ENCODE data around the gene DOCK7.
"Not testable (repeated sequence)": the region's sequence is repeated elsewhere in the genome, so short reads cannot be mapped to it uniquely, and the experiment has no call there.

The DOCK7 gene

GRCh38 chr1:62687903-62688686 is at the start of gene DOCK7:
DOCK7 (minus strand) TSS chr1:62688386; CDS start chr1:62688264, 122 bp downstream.
- DNase-seq, result peak in 2 of 4 experiments; percentile 32 to 36

GRCh38 chr1:62735491-62736171 is 47.4 kb upstream of the DOCK7 start:
- no peak for DNase-seq

GRCh38 chr1:62732331-62732730 is 44.1 kb upstream of the DOCK7 start:
- DNase-seq, result no peak

GRCh38 chr1:62728963-62729362 is 40.8 kb upstream of the DOCK7 start:
- DNase-seq, result no peak

- DNase-seq, result no peak
These were observed 39.6 kb upstream of the DOCK7 start for GRCh38 chr1:62727656-62728407.

GRCh38 chr1:62726011-62726442 is 37.8 kb upstream of the DOCK7 start:
- DNase-seq, result no peak

- DNase-seq, result no peak
These were observed 37.1 kb upstream of the DOCK7 start for GRCh38 chr1:62725255-62725654.

GRCh38 chr1:62724430-62724829 is 36.2 kb upstream of the DOCK7 start:
- no peak for DNase-seq

- DNase-seq, result no peak
These were observed 35.7 kb upstream of the DOCK7 start for GRCh38 chr1:62723883-62724282.

- DNase-seq, result no peak
These were observed 34.6 kb upstream of the DOCK7 start for GRCh38 chr1:62722796-62723195.

- DNase-seq, result no peak
These were observed 32.9 kb upstream of the DOCK7 start for GRCh38 chr1:62720946-62721554.

- not testable (repeated sequence) for DNase-seq
These were observed 30.2 kb upstream of the DOCK7 start for GRCh38 chr1:62718400-62718799.

- DNase-seq, result no peak
These were observed 29.3 kb upstream of the DOCK7 start for GRCh38 chr1:62717483-62717882.

GRCh38 chr1:62716397-62716796 is 28.2 kb upstream of the DOCK7 start:
- DNase-seq, result no peak

GRCh38 chr1:62712336-62713243 is 24.4 kb upstream of the DOCK7 start:
- no peak for DNase-seq

- DNase-seq, result no peak
These were observed 19.5 kb upstream of the DOCK7 start for GRCh38 chr1:62707744-62708120.

GRCh38 chr1:62706985-62707743 is 19.0 kb upstream of the DOCK7 start:
- no peak for DNase-seq

- not testable (repeated sequence) for DNase-seq
These were observed 10.0 kb upstream of the DOCK7 start for GRCh38 chr1:62698161-62698560.

GRCh38 chr1:62694479-62694878 is 6.3 kb upstream of the DOCK7 start:
- DNase-seq, result not testable (repeated sequence)

- no peak for DNase-seq
These were observed 4.9 kb upstream of the DOCK7 start for GRCh38 chr1:62693123-62693522.
